Measurements from ENCODE around the gene PHOX2B.

The PHOX2B gene

GRCh38 chr4:41748571-41749475 lies at the start of gene PHOX2B:
Gene PHOX2B, minus strand, starts transcription at chr4:41748725. Its CDS starts 115 bp downstream, at chr4:41748610.
- DNase-seq, result no peak

- DNase-seq, result no peak
Observed at GRCh38 chr4:41797260-41797659, 48.7 kb upstream of the PHOX2B start.

- DNase-seq, result no peak
Observed at GRCh38 chr4:41796545-41797210, 48.2 kb upstream of the PHOX2B start.

- DNase-seq, result no peak
Observed at GRCh38 chr4:41795796-41796385, 47.4 kb upstream of the PHOX2B start.

GRCh38 chr4:41792166-41792565 lies 43.6 kb upstream of the PHOX2B start:
- DNase-seq, result no peak

- no peak for DNase-seq
Observed at GRCh38 chr4:41791557-41791956, 43.0 kb upstream of the PHOX2B start.

- no peak for DNase-seq
Observed at GRCh38 chr4:41787931-41788330, 39.4 kb upstream of the PHOX2B start.

- DNase-seq, result no peak
Observed at GRCh38 chr4:41785665-41786064, 37.1 kb upstream of the PHOX2B start.

- DNase-seq, result no peak
Observed at GRCh38 chr4:41784191-41784979, 35.9 kb upstream of the PHOX2B start.

- DNase-seq, result no peak
Observed at GRCh38 chr4:41776466-41776865, 27.9 kb upstream of the PHOX2B start.

- no peak for DNase-seq
Observed at GRCh38 chr4:41763729-41764128, 15.2 kb upstream of the PHOX2B start.

- no peak for DNase-seq
Observed at GRCh38 chr4:41758884-41759283, 10.4 kb upstream of the PHOX2B start.

GRCh38 chr4:41757521-41758156 lies 9.1 kb upstream of the PHOX2B start:
- peak; percentile 28 for DNase-seq

- DNase-seq, result no peak
Observed at GRCh38 chr4:41753942-41754341, 5.4 kb upstream of the PHOX2B start.

GRCh38 chr4:41752081-41752836 lies 3.7 kb upstream of the PHOX2B start:
- DNase-seq, result no peak

- peak; percentile 36 for DNase-seq
Observed at GRCh38 chr4:41751449-41752061, 3.0 kb upstream of the PHOX2B start.

- no peak for DNase-seq
Observed at GRCh38 chr4:41750626-41751448, 2.3 kb upstream of the PHOX2B start.

- no peak for DNase-seq
Observed at GRCh38 chr4:41750121-41750625, 1.6 kb upstream of the PHOX2B start.

GRCh38 chr4:41749631-41750039 lies 1.1 kb upstream of the PHOX2B start:
- DNase-seq, result no peak

GRCh38 chr4:41748074-41748570 lies 403 bp downstream of the PHOX2B start:
- no peak for DNase-seq

Data from activated CD4-positive, alpha-beta T cell treated with anti-CD3 and anti-CD28 coated beads, Interleukin-2, Interleukin-6, amounts not matched to agents 100 ng/mL and 50 ng/mL, durations not matched to agents 16 hours and 8 hours (primary cell).